WERI-Rb-1 (cell line): ENCODE measurements around the gene OPN4.

Experiments used
- DNase-seq: peaks from one replicate; pipeline ENCODE4 v3.0.0-alpha.2; 2020
- H3K27ac ChIP-seq: fragments of 250-450 bp; sonication (Bioruptor Pico); 2 replicates; pipeline ENCODE4 v1.5.1; 2020; ENCODE audit warnings: mild to moderate bottlenecking, moderate library complexity
- H3K27me3 ChIP-seq: fragments of 250-450 bp; sonication (Bioruptor Pico); 2 replicates; pipeline ENCODE4 v1.5.1; 2021; ENCODE audit warnings: mild to moderate bottlenecking, low read depth, moderate library complexity; ENCODE audit not compliant: insufficient read depth, severe bottlenecking
- H3K36me3 ChIP-seq: fragments of 250-450 bp; sonication (Bioruptor Pico); 2 replicates; pipeline ENCODE4 v1.5.1; 2020; ENCODE audit warnings: mild to moderate bottlenecking, moderate library complexity
- H3K4me3 ChIP-seq: 2 replicates; pipeline ENCODE4 v1.5.1; 2011; ENCODE audit warnings: low read depth, mild to moderate bottlenecking, control low read depth, low read length
- H3K9me3 ChIP-seq: fragments of 250-450 bp; sonication (Bioruptor Pico); 2 replicates; pipeline ENCODE4 v1.5.1; 2021; ENCODE audit warnings: mild to moderate bottlenecking, moderate library complexity; ENCODE audit not compliant: severe bottlenecking
- TF ChIP-seq, protein P1 (sequence below): IDR thresholded peaks from 2 replicates; pipeline ENCODE4 v1.5.1; 2011; ENCODE audit warnings: low read depth, mild to moderate bottlenecking, control low read depth, inconsistent platforms, low read length

Gene OPN4

DNA sequence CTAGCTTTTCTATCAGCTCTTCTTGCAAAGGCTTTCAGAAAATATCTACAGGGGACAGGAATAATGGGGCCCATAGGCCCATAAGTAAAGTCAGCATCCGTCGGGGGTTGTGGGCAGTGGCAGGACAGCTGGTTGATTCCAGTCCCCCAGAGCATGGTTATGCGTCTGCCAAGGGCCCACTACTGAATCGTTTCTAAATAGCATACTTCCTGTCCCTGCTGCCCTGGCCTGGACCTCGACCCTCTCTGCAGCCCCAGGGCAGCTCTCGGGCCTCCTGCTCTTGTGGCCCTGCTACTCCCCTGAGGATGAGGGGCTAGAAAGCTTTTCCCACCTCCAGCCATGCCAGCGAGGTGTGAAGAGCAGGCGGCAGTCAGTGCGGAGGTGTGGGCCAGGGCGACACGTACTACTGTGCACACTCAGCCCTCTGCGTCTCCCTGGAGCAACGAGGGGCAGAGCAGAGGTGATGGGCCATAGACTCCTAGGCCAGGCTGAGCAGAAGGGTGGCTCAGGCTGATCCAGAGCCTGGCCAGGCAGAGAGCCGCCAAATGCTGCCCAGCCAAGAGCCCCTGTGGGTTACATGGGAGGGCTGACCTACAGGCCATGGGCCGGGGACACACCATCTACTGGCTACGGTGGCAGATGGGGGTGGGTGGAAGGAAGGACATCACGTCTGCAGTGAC, 4.7 kb upstream of the OPN4 start:
- no peak for DNase-seq
- H3K9me3 ChIP-seq: no peaks in the 10 kb centered on the region
- no peaks in the 10 kb centered on the region for H3K36me3 ChIP-seq
- 0 out of 2 replicates have a peak overlapping the region, but pooled peaks have one; percentile 14 for H3K27ac ChIP-seq
- no peaks in the 10 kb centered on the region for H3K27me3 ChIP-seq
- H3K4me3 ChIP-seq: no peak overlapping the region
- TF ChIP-seq, protein P1, sequence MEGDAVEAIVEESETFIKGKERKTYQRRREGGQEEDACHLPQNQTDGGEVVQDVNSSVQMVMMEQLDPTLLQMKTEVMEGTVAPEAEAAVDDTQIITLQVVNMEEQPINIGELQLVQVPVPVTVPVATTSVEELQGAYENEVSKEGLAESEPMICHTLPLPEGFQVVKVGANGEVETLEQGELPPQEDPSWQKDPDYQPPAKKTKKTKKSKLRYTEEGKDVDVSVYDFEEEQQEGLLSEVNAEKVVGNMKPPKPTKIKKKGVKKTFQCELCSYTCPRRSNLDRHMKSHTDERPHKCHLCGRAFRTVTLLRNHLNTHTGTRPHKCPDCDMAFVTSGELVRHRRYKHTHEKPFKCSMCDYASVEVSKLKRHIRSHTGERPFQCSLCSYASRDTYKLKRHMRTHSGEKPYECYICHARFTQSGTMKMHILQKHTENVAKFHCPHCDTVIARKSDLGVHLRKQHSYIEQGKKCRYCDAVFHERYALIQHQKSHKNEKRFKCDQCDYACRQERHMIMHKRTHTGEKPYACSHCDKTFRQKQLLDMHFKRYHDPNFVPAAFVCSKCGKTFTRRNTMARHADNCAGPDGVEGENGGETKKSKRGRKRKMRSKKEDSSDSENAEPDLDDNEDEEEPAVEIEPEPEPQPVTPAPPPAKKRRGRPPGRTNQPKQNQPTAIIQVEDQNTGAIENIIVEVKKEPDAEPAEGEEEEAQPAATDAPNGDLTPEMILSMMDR: no peak

- H3K4me3 ChIP-seq: no peak overlapping the region
- no peaks in the 10 kb centered on the region for H3K36me3 ChIP-seq
- no peaks in the 10 kb centered on the region for H3K9me3 ChIP-seq
- H3K27ac ChIP-seq: peak overlapping the region; percentile 26; the same call in 1 of the 2 replicates
- TF ChIP-seq, protein P1: no peak
- no peak for DNase-seq
- no peaks in the 10 kb centered on the region for H3K27me3 ChIP-seq
Observed at GRCh38 chr10:86650151-86650550, 4.2 kb upstream of the OPN4 start.

GRCh38 chr10:86651021-86651471, 3.3 kb upstream of the OPN4 start:
- peak; percentile 83 for DNase-seq

DNA sequence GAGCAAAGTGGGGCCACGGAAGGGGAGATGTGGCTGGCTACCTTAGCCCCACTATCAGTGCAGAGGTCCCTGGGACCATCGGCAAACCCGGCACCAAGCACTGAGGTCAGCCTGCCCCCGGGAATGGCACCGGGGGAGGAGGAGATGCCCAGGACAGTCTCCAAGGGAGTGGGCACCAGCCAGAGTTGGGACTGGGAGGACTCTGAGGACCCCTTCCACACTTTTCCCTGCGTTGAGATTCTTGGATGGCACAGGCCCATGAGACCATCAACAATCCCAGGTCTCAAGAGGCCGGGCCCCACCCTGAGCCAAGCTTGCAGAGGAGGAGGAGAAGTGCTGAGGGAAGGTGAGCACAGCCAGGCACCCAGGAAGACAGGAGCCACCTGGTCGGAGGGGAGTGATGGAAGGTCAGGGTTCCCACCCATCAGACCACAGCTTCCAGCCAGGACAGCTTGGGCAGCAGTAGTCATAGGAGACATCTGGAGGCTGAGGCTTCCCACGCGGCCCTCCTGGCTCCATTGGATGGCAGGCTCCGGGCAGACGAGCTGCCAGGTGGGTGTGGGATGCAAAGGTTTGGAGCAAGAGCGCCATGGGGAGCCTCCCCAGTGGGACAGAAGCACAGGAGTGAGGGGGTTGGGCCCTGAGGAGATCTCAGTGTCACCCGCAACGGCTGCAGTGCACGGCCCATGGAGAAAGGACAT, 2.6 kb upstream of the OPN4 start:
- H3K36me3 ChIP-seq: no peaks in the 10 kb centered on the region
- H3K4me3 ChIP-seq: no peak overlapping the region
- TF ChIP-seq, protein P1: no peak
- peak overlapping the region; percentile 66 for H3K27ac ChIP-seq
- no peak for DNase-seq
- no peaks in the 10 kb centered on the region for H3K27me3 ChIP-seq
- H3K9me3 ChIP-seq: no peaks in the 10 kb centered on the region

More at GRCh38 chr10:86651021-86651471, 3.3 kb upstream of the OPN4 start:
- Histone ChIP-seq H3K27ac (peak overlapping the region; percentile 66), H3K36me3 (no peaks in the 10 kb centered on the region), H3K9me3 (no peaks in the 10 kb centered on the region), H3K4me3 (no peak overlapping the region), H3K27me3 (no peaks in the 10 kb centered on the region)
- TF ChIP-seq, protein P1: no peak

- no peaks in the 10 kb centered on the region for H3K36me3 ChIP-seq
- DNase-seq: no peak
Observed at GRCh38 chr10:86652361-86653202, 1.8 kb upstream of the OPN4 start.

More at GRCh38 chr10:86652361-86653202, 1.8 kb upstream of the OPN4 start:
- no peaks in the 10 kb centered on the region for H3K27me3 ChIP-seq
- no peaks in the 10 kb centered on the region for H3K9me3 ChIP-seq
- TF ChIP-seq, protein P1: no peak
- no peak overlapping the region for H3K4me3 ChIP-seq
- peak overlapping the region; percentile 66 for H3K27ac ChIP-seq
